ENCODE measurements around the gene SYNPR.

GRCh38 chr3:63365671-63366070 is 87.6 kb downstream of the SYNPR start:
- no peak for TF ChIP-seq CTCF (IDR thresholded peaks at IDR 0.05)
- no peak for TF ChIP-seq NFYB (CRISPR knock-in tag; conservative IDR thresholded peaks at IDR 0.05; ENCODE audit: low read depth)
- TF ChIP-seq EMX1 (CRISPR knock-in tag; IDR thresholded peaks at IDR 0.05) = no peak
- no peak for TF ChIP-seq TCF7 (CRISPR knock-in tag; IDR thresholded peaks at IDR 0.05; ENCODE audit: low read depth)
- TF ChIP-seq JUN (CRISPR knock-in tag; IDR thresholded peaks at IDR 0.05) = no peak
- no peak for TF ChIP-seq ZNF138 (CRISPR knock-in tag; conservative IDR thresholded peaks at IDR 0.05)
- TF ChIP-seq USF1 (CRISPR knock-in tag; IDR thresholded peaks at IDR 0.05) = no peak
- no peak for TF ChIP-seq HMGXB4 (CRISPR knock-in tag; IDR thresholded peaks at IDR 0.05)
- no peak for TF ChIP-seq MXD4 (CRISPR knock-in tag; IDR thresholded peaks at IDR 0.05; ENCODE audit: borderline replicate concordance)
- TF ChIP-seq MAX (CRISPR knock-in tag; IDR thresholded peaks at IDR 0.05) = no peak
- TF ChIP-seq SP1 (CRISPR knock-in tag; conservative IDR thresholded peaks at IDR 0.05) = no peak
- no peak for TF ChIP-seq NR3C1 (CRISPR knock-in tag; conservative IDR thresholded peaks at IDR 0.05; ENCODE audit: low read depth)
- TF ChIP-seq TEAD4 (CRISPR knock-in tag; IDR thresholded peaks at IDR 0.05) = no peak
- TF ChIP-seq CREB1 (CRISPR knock-in tag; IDR thresholded peaks at IDR 0.05) = no peak

All from WTC11 (cell line).